Choroid plexus epithelial cell (primary cell): ENCODE data around the gene CHM.

ENCODE experiments used
- DNase-seq: peaks from one replicate; pipeline ENCODE4 v3.0.0-alpha.2; 2010; ENCODE audit warnings: low read depth
- H3K4me3 ChIP-seq: 2 replicates; pipeline ENCODE4 v1.5.1; 2011; ENCODE audit warnings: low read depth, mild to moderate bottlenecking, control low read depth, low read length, moderate library complexity
- CTCF ChIP-seq: conservative IDR thresholded peaks from 2 replicates; pipeline ENCODE4 v1.5.1; 2011; ENCODE audit warnings: low read depth, mild to moderate bottlenecking, control low read depth, inconsistent platforms, low read length, moderate library complexity

Gene CHM

GRCh38 chrX:85870585-85870984, 176.8 kb downstream of the CHM start:
- TF ChIP-seq CTCF, result no peak
- no peak for DNase-seq

DNA sequence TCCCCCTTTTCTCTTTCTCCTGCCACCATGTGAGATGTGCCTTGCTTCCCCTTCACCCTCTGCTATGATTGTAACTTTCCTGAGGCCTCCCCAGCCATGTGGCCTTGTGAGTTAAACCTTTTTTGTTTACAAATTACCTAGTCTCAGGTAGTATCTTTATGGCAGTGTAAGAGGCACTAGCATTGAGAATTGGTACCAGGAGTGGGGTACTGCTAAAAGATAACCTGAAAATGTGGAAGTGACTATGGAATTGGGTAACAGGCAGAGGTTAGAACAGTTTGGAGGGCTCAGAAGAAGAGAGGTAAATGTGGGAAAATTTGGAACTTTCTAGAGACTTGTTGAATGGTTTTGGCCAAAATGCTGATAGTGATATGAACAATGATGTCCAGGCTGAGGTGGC, 182.0 kb downstream of the CHM start:
- no peak overlapping the region for H3K4me3 ChIP-seq
- no peak for TF ChIP-seq CTCF
- no peak for DNase-seq

More at GRCh38 chrX:85870585-85870984, 176.8 kb downstream of the CHM start:
- no peak overlapping the region for H3K4me3 ChIP-seq

DNA sequence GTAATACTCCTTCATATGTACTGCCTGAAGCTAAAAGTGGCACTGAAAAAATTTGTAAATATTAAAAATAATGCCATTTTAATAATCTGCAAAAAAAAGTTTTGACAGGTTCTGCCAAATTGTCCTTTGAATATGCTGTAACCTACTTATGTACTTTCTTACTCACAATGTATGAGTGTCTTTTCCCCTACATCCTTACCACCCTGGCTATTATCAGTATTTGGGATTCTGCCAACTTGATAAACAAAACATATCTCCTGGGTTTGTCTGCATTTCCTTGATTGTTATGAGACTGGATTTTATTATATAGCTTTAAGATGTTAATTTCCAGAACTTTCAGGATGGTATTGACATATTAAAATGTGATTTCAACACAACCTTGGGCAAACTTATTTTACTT, 187.9 kb downstream of the CHM start:
- peak; percentile 2 for DNase-seq
- TF ChIP-seq CTCF, result no peak
- no peak overlapping the region for H3K4me3 ChIP-seq

DNA sequence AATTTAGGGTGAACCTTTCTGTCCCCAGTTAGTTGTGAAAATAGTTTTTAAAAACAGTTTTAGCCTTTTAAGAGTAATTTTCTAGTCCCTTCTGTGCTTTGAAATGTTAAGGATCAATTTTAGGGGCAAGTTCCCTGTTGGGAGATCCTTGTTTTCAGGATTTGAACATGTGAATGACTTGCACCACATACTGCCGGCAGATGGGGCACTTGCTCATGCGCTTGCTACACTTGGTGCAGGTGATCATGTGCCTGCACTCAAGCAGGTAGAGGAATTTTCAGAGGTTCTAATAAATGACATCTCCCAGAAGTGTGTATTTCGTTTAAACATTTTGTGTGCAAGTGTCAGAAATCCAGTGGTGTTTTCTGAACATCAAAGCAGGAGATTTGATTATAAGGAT, 195.9 kb downstream of the CHM start:
- no peak overlapping the region for H3K4me3 ChIP-seq
- TF ChIP-seq CTCF, result peak; percentile 69
- DNase-seq, result peak; percentile 34

DNA sequence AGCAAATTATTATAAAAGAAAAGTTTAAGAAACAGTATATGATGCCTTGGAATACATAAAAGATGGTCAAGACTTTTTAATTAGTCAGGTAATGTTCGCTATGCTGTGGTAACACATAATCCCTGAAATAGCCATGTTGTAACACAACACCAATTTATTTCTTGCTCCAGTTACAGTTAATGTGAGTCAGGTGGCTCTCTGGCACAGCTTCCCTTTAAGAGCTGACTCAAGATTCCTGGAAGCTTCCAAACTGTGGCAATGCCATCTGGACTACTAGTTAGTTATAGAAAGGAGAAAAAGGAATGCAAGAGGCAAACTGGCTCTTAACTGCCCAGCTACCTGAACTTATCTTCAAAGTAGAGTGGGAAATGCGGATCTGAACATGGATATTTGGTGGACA, 210.5 kb downstream of the CHM start:
- no peak for DNase-seq
- no peak for TF ChIP-seq CTCF

GRCh38 chrX:85828771-85829170, 218.6 kb downstream of the CHM start:
- H3K4me3 ChIP-seq, result no peak overlapping the region
- DNase-seq, result no peak
- TF ChIP-seq CTCF, result no peak

More for the DNA sequence above, 210.5 kb downstream of the CHM start:
- H3K4me3 ChIP-seq, result no peak overlapping the region

GRCh38 chrX:85815203-85815751, 232.1 kb downstream of the CHM start:
- H3K4me3 ChIP-seq, result no peak overlapping the region
- DNase-seq, result no peak
- no peak for TF ChIP-seq CTCF
